ENCODE data around the gene MEX3A.

GRCh38 chr1:156042828-156043227 is 39.4 kb downstream of the MEX3A start:
- TF ChIP-seq ARNT (IDR thresholded peaks at IDR 0.05): no peak
- TF ChIP-seq SUZ12 (IDR thresholded peaks at IDR 0.05): no peak
- no peak for TF ChIP-seq ELF4 (IDR thresholded peaks at IDR 0.05)
- no peak for TF ChIP-seq SP1 (IDR thresholded peaks at IDR 0.05)
- no peak for TF ChIP-seq BHLHE40 (IDR thresholded peaks at IDR 0.05; ENCODE audit: borderline replicate concordance)
- no peak for TF ChIP-seq FOXA1 (IDR thresholded peaks at IDR 0.05)
- no peak for TF ChIP-seq PKNOX1 (IDR thresholded peaks at IDR 0.05)
- no peak for TF ChIP-seq TARDBP (IDR thresholded peaks at IDR 0.05)
- TF ChIP-seq FOXM1 (IDR thresholded peaks at IDR 0.05; ENCODE audit: borderline replicate concordance): no peak
- no peak for TF ChIP-seq ZNF384 (IDR thresholded peaks at IDR 0.05)
- no peak for TF ChIP-seq CTBP1 (IDR thresholded peaks at IDR 0.05; ENCODE audit: borderline replicate concordance)
- no peak for TF ChIP-seq NFRKB (IDR thresholded peaks at IDR 0.05)
